Calu3 (cell line): ENCODE results near the gene WDR44. TPM values are rescaled to one million over a fixed set of nuclear protein-coding genes. Genes with fewer than 3 reads are reported as not detected.

ENCODE experiments used
- BruUV-seq: library from RNA; stranded (reverse); fragments of 400-500 nt; replicated peaks from 2 replicates; lab custom pipeline; 2021; lab: Mats Ljungman, UMichigan
- CTCF ChIA-PET: fragments of 300-600 bp; sonication (Branson Sonifier 250); formaldehyde crosslinking; loops from one replicate; lab custom pipeline; 2022; ENCODE audit warnings: antibody characterized with exemption; lab: Charles Lee
- DNase-seq: peaks from one replicate; pipeline ENCODE4 v3.0.0; 2022
- H3K27ac Mint-ChIP-seq: one replicate; pipeline ENCODE4 v1.8.0; 2022; ENCODE audit warnings: mixed read lengths; ENCODE audit not compliant: unreplicated experiment
- H3K27me3 Mint-ChIP-seq: one replicate; pipeline ENCODE4 v1.8.0; 2022; ENCODE audit warnings: mixed read lengths; ENCODE audit not compliant: unreplicated experiment
- H3K36me3 Mint-ChIP-seq: one replicate; pipeline ENCODE4 v1.8.0; 2022; ENCODE audit warnings: mild to moderate bottlenecking, moderate library complexity, mixed read lengths; ENCODE audit not compliant: insufficient read depth, unreplicated experiment
- H3K4me1 Mint-ChIP-seq: one replicate; pipeline ENCODE4 v1.8.0; 2022; ENCODE audit warnings: mild to moderate bottlenecking, low read depth, mixed read lengths; ENCODE audit not compliant: unreplicated experiment
- H3K4me3 Mint-ChIP-seq: one replicate; pipeline ENCODE4 v1.8.0; 2022; ENCODE audit warnings: mild to moderate bottlenecking, low read depth, moderate library complexity, mixed read lengths; ENCODE audit not compliant: unreplicated experiment
- H3K9me3 Mint-ChIP-seq: one replicate; pipeline ENCODE4 v1.8.0; 2022; ENCODE audit warnings: low read depth, mixed read lengths; ENCODE audit not compliant: unreplicated experiment
- CTCF ChIP-seq: fragments of 200-600 bp; IDR thresholded peaks from one replicate; pipeline ENCODE4 v1.8.0; 2022; ENCODE audit warnings: antibody characterized with exemption; ENCODE audit not compliant: unreplicated experiment
- intact Hi-C: fragments of 100-400 bp; cut with micrococcal nuclease; formaldehyde crosslinking; loops from one replicate; pipeline ENCODE4 v1.10.0; 2022; ENCODE audit not compliant: unreplicated experiment
- total RNA-seq: library from RNA; stranded (reverse); gene quantifications from 2 replicates; pipeline ENCODE4 v1.2.3, GENCODE V29; 2022

The WDR44 gene
- total RNA-seq, 1 experiment from 2014 or later, result 15.8 TPM

DNA sequence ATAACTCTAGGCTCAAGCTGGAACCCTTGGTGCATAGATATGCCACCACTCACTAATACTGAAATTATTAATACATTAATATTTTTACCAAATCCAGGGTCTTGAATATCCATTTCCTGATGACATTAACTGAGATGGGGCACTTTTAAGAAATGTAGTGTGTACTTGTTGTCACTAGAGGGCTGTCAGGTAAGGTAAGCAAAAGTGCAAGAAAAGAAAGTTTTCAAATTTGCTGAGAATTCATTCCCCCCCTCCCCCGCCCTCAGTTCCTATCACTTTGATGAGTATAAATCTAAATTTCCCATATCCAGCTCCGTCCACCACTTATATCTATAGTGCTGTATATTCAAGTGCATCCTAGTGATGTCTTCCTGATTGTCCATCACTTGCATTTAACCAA lies 20.5 kb upstream of the WDR44 start:
- Mint-ChIP-seq H3K27me3 (peaks cover 12% of the 10 kb centered on the region), H3K4me3 (no peak overlapping the region), H3K27ac (no peak overlapping the region), H3K36me3 (no peaks in the 10 kb centered on the region), H3K9me3 (no peaks in the 10 kb centered on the region), H3K4me1 (no peaks in the 10 kb centered on the region)
- no peak for DNase-seq
- CTCF ChIA-PET, result no interaction called here
- intact Hi-C loops, result loop anchor here (5.0 kb wide), 1 partner anchor 277 kb away; no protein-coding TSS in a partner anchor
- no peak for TF ChIP-seq CTCF
- no TSS peak for BruUV-seq

- no peak overlapping the region for H3K4me3 Mint-ChIP-seq
- H3K27me3 Mint-ChIP-seq, result peaks cover 12% of the 10 kb centered on the region
- no peak overlapping the region for H3K27ac Mint-ChIP-seq
- no peaks in the 10 kb centered on the region for H3K4me1 Mint-ChIP-seq
- TF ChIP-seq CTCF, result no peak
- H3K36me3 Mint-ChIP-seq, result no peaks in the 10 kb centered on the region
- no TSS peak for BruUV-seq
- DNase-seq, result no peak
- intact Hi-C loops, result loop anchor here (5.0 kb wide), 1 partner anchor 273 kb away; no protein-coding TSS in a partner anchor
- H3K9me3 Mint-ChIP-seq, result no peaks in the 10 kb centered on the region
- CTCF ChIA-PET, result no interaction called here
Observed at GRCh38 chrX:118329175-118329574, 16.7 kb upstream of the WDR44 start.

DNA sequence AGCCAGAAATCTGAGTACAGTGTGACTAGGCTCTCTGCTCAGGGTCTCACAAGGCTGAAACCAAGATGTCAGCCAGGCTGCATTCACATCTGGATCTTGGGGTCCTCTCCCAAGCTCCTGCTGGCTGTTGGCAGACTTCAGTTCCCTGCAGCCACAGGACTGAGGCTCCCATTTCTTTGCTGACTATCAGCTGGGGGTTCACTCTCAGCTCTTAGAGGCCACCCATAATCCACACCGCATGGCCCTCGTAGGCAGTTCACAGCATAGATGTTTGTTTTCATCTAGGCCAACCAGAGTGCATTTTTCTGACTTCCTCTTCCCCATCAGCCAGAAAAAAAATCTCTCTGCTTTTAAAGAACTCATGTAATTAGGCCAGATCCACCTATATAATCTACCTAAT lies 8.2 kb upstream of the WDR44 start:
- H3K36me3 Mint-ChIP-seq, result no peaks in the 10 kb centered on the region
- H3K27ac Mint-ChIP-seq, result no peak overlapping the region
- CTCF ChIA-PET, result no interaction called here
- H3K27me3 Mint-ChIP-seq, result no peaks in the 10 kb centered on the region
- no TSS peak for BruUV-seq
- no peaks in the 10 kb centered on the region for H3K4me1 Mint-ChIP-seq
- intact Hi-C loops, result no loop called here
- no peak for DNase-seq
- no peak overlapping the region for H3K4me3 Mint-ChIP-seq
- no peaks in the 10 kb centered on the region for H3K9me3 Mint-ChIP-seq
- no peak for TF ChIP-seq CTCF

DNA sequence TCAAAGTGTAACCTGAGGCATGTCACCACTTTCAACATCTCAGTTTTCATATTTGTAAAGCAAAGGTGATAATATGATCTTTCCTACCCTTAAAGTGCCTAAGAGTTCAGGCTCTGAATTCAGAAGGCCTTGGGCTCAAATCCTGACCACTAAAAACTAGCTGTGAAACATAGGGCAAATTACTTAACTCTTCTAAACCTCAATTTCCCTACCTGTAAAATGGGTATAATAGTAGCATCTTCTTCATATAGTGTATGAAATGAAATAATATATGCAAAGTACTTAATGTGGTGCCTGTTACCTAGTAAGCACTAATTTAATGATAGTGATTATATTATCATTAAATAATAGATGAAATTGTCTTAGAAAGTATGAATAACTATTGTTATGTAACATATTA lies 7.0 kb upstream of the WDR44 start:
- Mint-ChIP-seq H3K27ac (no peak overlapping the region), H3K27me3 (no peaks in the 10 kb centered on the region), H3K4me1 (no peaks in the 10 kb centered on the region), H3K36me3 (no peaks in the 10 kb centered on the region), H3K9me3 (no peaks in the 10 kb centered on the region), H3K4me3 (no peak overlapping the region)
- no peak for TF ChIP-seq CTCF
- intact Hi-C loops, result no loop called here
- DNase-seq, result no peak
- CTCF ChIA-PET, result no interaction called here
- no TSS peak for BruUV-seq
